D721Med (cell line): ENCODE results near the gene CBFB.

Source experiments
- DNase-seq: peaks from one replicate; pipeline ENCODE4 v3.0.0; 2011; ENCODE audit warnings: low spot score; ENCODE audit not compliant: insufficient read length
- FAIRE-seq: peaks from 2 replicates; lab custom pipeline; 2011; peaks lifted over from hg19 to GRCh38; lab: Jason Lieb, UNC
- TF ChIP-seq, protein P1 (sequence below): IDR thresholded peaks from 2 replicates; pipeline ENCODE4 v1.5.1; 2012; ENCODE audit warnings: mild to moderate bottlenecking, control low read depth; ENCODE audit not compliant: insufficient read depth; ENCODE audit errors: missing control alignments

CBFB gene

DNA sequence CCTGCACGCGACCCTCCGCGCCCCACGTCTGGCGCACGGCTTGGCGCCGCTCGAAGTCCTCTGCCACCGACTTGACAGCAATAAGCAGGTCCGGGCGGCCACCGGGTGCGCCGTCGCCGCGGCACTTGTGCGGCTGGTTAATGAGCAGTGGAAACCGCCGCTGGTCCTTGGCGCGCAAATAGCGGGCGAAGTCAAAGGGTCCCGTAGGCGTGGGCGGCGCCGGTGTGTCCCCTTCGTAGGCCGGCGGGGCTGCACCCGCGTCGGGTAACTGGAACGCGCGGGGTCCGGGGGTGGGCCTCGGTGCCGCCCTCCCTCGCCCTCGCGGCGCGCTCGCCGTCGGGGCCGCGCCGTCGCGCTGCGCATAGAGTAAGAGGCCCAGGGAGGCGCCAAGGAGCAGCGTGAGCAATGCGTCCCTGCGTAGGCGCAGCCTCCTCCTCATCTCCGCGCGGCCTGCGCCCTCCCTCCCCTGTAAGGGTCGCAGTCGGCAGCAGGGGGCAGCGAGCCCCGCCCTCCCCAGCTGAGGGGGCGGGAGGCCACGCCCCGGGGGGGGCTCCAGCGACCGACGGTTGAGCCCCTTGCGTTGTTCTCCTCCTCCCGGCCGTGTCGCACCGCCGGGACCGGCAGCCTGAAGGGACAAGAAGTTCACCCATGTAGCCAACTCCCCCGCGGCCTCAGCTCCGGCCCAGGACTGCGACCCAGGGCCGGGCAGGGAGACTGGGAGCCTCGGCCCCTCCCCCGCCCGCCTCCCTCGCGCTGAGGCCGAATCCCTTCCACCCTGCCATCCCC lies 121.3 kb downstream of the CBFB start:
- FAIRE-seq (no peak), DNase-seq (no peak)
- TF ChIP-seq, protein P1, sequence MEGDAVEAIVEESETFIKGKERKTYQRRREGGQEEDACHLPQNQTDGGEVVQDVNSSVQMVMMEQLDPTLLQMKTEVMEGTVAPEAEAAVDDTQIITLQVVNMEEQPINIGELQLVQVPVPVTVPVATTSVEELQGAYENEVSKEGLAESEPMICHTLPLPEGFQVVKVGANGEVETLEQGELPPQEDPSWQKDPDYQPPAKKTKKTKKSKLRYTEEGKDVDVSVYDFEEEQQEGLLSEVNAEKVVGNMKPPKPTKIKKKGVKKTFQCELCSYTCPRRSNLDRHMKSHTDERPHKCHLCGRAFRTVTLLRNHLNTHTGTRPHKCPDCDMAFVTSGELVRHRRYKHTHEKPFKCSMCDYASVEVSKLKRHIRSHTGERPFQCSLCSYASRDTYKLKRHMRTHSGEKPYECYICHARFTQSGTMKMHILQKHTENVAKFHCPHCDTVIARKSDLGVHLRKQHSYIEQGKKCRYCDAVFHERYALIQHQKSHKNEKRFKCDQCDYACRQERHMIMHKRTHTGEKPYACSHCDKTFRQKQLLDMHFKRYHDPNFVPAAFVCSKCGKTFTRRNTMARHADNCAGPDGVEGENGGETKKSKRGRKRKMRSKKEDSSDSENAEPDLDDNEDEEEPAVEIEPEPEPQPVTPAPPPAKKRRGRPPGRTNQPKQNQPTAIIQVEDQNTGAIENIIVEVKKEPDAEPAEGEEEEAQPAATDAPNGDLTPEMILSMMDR = no peak
